Measurements from ENCODE around the gene FXYD6. TPM values are rescaled to one million over a fixed set of nuclear protein-coding genes. Genes with fewer than 3 reads are reported as not detected.

The FXYD6 gene
- total RNA-seq, 1 donor from 2014 or later, result 95.6 TPM

- no peak overlapping the region for H3K4me3 ChIP-seq
- peaks cover 8% of the 10 kb centered on the region for H3K27me3 Mint-ChIP-seq (ENCODE audit: insufficient read depth, low read depth)
- H3K4me1 Mint-ChIP-seq, result no peaks in the 10 kb centered on the region
- H4K20me1 ChIP-seq (ENCODE audit: low read depth), result no peaks in the 10 kb centered on the region
- no peaks in the 10 kb centered on the region for H3K36me3 ChIP-seq
- no peaks in the 10 kb centered on the region for H3K4me1 ChIP-seq
- H3K27ac ChIP-seq, result no peak overlapping the region
- TF ChIP-seq CTCF (IDR thresholded peaks at IDR 0.05) (no peak), EZH2 (IDR thresholded peaks at IDR 0.05) (no peak), EZH2phosphoT487 (IDR thresholded peaks at IDR 0.05) (no peak)
- H3K4me3 Mint-ChIP-seq, result no peak overlapping the region
- no peak overlapping the region for H3K27ac Mint-ChIP-seq
- H3K27me3 ChIP-seq, result no peaks in the 10 kb centered on the region
- no peaks in the 10 kb centered on the region for H3F3A ChIP-seq (ENCODE audit: low read depth)
- H3K79me2 ChIP-seq (ENCODE audit: low read depth), result no peaks in the 10 kb centered on the region
- DNase-seq (ENCODE audit: low spot score), result no peak
- no peaks in the 10 kb centered on the region for H3K9me3 ChIP-seq (ENCODE audit: low read depth)
- no peak overlapping the region for H2AFZ ChIP-seq (replicated peaks)
- H3K4me2 ChIP-seq, result no peak overlapping the region
- H3K9me3 Mint-ChIP-seq, result no peaks in the 10 kb centered on the region
- no peak overlapping the region for H3K9ac ChIP-seq
- no peaks in the 10 kb centered on the region for H3K36me3 Mint-ChIP-seq
Observed at GRCh38 chr11:117921893-117922292, 45.4 kb upstream of the FXYD6 start.

- Histone ChIP-seq H3K36me3 (no peaks in the 10 kb centered on the region), H3K27me3 (no peaks in the 10 kb centered on the region), H3K4me2 (no peak overlapping the region), H3K4me1 (no peaks in the 10 kb centered on the region), H3K9ac (no peak overlapping the region), H3K27ac (no peak overlapping the region), H4K20me1 (ENCODE audit: low read depth) (no peaks in the 10 kb centered on the region), H3K4me3 (no peak overlapping the region), H3F3A (ENCODE audit: low read depth) (no peaks in the 10 kb centered on the region), H3K9me3 (ENCODE audit: low read depth) (no peaks in the 10 kb centered on the region), H3K79me2 (ENCODE audit: low read depth) (no peaks in the 10 kb centered on the region), H2AFZ (replicated peaks) (no peak overlapping the region)
- H3K9me3 Mint-ChIP-seq, result no peaks in the 10 kb centered on the region
- DNase-seq (ENCODE audit: low spot score), result no peak
- no peaks in the 10 kb centered on the region for H3K36me3 Mint-ChIP-seq
- peaks cover 8% of the 10 kb centered on the region for H3K27me3 Mint-ChIP-seq (ENCODE audit: insufficient read depth, low read depth)
- H3K27ac Mint-ChIP-seq, result no peak overlapping the region
- TF ChIP-seq CTCF (IDR thresholded peaks at IDR 0.05) (no peak), EZH2 (IDR thresholded peaks at IDR 0.05) (no peak), EZH2phosphoT487 (IDR thresholded peaks at IDR 0.05) (no peak)
- H3K4me1 Mint-ChIP-seq, result no peaks in the 10 kb centered on the region
- no peak overlapping the region for H3K4me3 Mint-ChIP-seq
Observed at GRCh38 chr11:117921456-117921855, 45.0 kb upstream of the FXYD6 start.

GRCh38 chr11:117919781-117920221 is 43.3 kb upstream of the FXYD6 start:
- Histone ChIP-seq H3K9ac (no peak overlapping the region), H3K27ac (no peak overlapping the region), H3K9me3 (ENCODE audit: low read depth) (no peaks in the 10 kb centered on the region), H2AFZ (replicated peaks) (no peak overlapping the region), H3F3A (ENCODE audit: low read depth) (no peaks in the 10 kb centered on the region), H3K4me3 (no peak overlapping the region), H3K4me1 (peaks cover 4% of the 10 kb centered on the region), H4K20me1 (ENCODE audit: low read depth) (no peaks in the 10 kb centered on the region), H3K4me2 (no peak overlapping the region), H3K36me3 (no peaks in the 10 kb centered on the region), H3K27me3 (no peaks in the 10 kb centered on the region), H3K79me2 (ENCODE audit: low read depth) (no peaks in the 10 kb centered on the region)
- no peak overlapping the region for H3K4me3 Mint-ChIP-seq
- no peak overlapping the region for H3K27ac Mint-ChIP-seq
- no peaks in the 10 kb centered on the region for H3K36me3 Mint-ChIP-seq
- peaks cover 7% of the 10 kb centered on the region for H3K4me1 Mint-ChIP-seq
- H3K27me3 Mint-ChIP-seq (ENCODE audit: insufficient read depth, low read depth), result peaks cover 10% of the 10 kb centered on the region
- no peaks in the 10 kb centered on the region for H3K9me3 Mint-ChIP-seq
- no peak for DNase-seq (ENCODE audit: low spot score)
- TF ChIP-seq CTCF (IDR thresholded peaks at IDR 0.05) (no peak), EZH2phosphoT487 (IDR thresholded peaks at IDR 0.05) (no peak), EZH2 (IDR thresholded peaks at IDR 0.05) (no peak)

All from neural progenitor cell (in vitro differentiated cells).